Frontal cortex (tissue), 4 donors: ENCODE data around the gene EDEM2. TPM values are rescaled to one million over a fixed set of nuclear protein-coding genes. Genes with fewer than 3 reads are reported as not detected.
"Not testable (repeated sequence)": the region's sequence is repeated elsewhere in the genome, so short reads cannot be mapped to it uniquely, and the experiment has no call there.

Source experiments
- DNase-seq, 2 donors: peaks; one replicate each; pipeline ENCODE4 v3.0.0; 2012; ENCODE audit warnings: low spot score in 2 of 2
- FAIRE-seq: peaks from 2 replicates; lab custom pipeline; 2012; peaks lifted over from hg19 to GRCh38; lab: Jason Lieb, UNC
- small RNA-seq: library from RNA; depleted of rRNA; stranded (forward); fragments of <200 nt; gene quantifications from one replicate; pipeline ENCODE3, GENCODE V24; 2014
- total RNA-seq: library from RNA; depleted of rRNA; stranded (reverse); fragments of >200 nt; gene quantifications from one replicate; pipeline ENCODE4 v1.2.3, GENCODE V29; 2014
- donor health status: control.
- donor health status: control.
- donor health status: control.

EDEM2 gene
- total RNA-seq, 1 donor from 2014 or later = 11.0 TPM

- DNase-seq (peak; percentile 83 to 86), FAIRE-seq (no peak)
These were observed 54.4 kb downstream of the EDEM2 start, which contains the start of gene TRPC4AP for GRCh38 chr20:35092524-35093266. Gene TRPC4AP, minus strand, starts transcription at chr20:35092807. Its CDS starts 26 bp downstream, at chr20:35092781.

DNA sequence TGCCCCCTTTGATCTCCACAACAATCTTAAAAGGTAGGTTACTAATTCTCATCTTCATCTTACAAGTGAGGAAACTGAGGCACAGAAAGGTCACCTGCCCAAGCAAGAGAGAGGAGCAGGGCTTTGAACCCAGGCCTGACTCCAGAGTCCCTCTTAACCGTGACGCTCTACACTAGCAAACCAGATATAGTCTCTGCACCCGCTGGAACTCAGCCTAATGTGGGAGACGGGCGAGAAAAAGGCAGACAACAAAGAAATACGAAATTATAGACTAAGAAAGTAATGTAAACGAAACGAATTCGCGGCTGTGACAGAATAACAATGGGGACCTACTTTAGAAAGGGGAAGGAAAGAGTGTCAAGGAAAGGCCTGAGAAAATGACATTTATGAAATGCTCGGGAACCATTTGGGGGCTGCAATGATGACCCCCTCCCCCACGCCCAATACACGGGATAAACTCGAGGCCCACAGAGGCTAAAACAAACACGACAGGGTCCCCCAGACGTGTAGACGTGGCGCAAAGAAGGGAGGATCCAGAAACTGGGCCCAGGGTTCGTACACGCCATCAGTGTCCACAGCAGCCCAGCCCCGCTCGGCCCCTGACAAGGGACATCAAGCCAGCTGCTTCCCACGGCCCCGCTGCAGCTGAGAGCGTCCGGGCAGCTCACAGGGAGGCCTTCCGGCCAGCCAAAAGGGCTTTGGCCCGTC, 55.2 kb downstream of the EDEM2 start:
- DNase-seq = peak in 1 of 2 donors; percentile 17
- FAIRE-seq = no peak

DNA sequence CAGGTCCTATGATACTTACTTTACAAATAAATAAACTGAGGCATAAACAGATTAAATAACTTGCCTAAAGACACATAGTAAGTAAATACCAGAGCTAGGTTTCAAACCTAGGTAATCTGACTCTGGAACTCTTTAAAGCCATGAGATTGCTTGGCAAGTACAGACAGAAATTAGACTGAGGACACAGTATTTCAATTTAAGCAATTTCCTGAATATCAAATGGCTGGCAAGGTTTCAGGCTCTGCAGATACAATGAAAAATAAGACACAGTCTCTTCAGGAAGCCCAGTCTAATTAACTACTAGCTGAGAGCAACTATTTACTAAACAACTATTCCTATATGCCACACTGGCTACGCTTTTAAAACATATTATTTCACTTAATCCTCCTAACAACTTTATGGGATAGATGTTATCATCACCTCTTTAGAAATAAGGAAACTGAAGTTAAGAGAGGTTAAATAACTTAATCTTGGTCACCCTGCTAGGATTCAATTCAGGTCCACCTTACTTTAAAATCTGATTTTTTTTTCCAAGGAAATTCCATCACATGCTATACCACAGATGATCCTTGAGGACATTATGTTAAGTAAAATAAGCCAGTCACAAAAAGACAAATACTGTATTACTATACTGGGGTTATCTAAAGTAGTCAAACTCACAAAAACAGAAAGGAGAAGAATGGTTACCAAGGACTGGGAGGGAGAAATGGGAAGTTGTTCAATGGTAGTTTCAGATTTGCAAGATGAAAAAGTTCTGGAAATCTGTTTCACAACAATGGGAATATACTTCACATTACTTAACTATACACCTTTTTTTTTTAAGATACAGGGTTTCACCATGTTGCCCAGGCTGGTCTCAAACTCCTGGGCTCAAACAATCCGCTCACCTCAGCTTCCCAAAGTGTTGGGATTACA, 58.6 kb downstream of the EDEM2 start:
- DNase-seq = no peak
- no peak for FAIRE-seq

DNA sequence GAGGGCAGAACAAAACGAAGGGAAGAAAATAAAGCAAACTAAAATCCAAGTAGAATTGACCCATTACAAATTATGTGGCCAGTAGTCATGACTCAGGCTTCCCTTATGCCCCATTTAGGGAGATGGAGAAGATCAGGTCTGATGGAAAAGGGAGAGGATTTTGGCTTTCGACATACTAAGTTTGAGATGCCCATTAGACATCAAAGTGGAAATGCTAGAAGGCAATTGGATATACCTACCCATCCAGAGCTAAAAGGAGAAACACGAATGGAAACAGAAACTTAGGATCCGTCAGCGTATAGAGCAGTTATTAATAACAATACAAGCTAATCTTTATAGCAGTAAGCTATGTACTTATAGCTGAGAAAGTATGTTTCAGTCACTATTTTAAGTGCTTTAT, 59.3 kb downstream of the EDEM2 start:
- FAIRE-seq = no peak

DNA sequence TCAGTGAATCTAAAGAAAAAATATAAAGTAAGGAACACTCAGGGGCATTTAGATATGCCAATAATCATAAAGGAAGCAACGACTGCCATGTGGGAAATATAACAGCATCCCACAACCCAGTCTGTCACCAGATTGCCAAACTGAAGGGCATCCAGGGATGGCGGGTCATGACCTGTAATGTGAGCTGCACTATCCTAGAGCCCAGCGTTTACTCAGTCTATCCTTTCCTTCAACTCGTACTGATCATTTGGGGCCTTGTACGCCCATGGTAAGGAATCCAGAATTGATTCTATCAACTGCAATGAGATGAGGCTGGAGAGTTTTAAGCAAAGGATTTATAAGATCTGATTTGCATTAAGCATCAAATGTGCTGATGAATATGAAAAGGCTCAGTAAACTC, 59.8 kb downstream of the EDEM2 start:
- no peak for FAIRE-seq

More for the DNA sequence above, 59.3 kb downstream of the EDEM2 start:
- no peak for DNase-seq

DNA sequence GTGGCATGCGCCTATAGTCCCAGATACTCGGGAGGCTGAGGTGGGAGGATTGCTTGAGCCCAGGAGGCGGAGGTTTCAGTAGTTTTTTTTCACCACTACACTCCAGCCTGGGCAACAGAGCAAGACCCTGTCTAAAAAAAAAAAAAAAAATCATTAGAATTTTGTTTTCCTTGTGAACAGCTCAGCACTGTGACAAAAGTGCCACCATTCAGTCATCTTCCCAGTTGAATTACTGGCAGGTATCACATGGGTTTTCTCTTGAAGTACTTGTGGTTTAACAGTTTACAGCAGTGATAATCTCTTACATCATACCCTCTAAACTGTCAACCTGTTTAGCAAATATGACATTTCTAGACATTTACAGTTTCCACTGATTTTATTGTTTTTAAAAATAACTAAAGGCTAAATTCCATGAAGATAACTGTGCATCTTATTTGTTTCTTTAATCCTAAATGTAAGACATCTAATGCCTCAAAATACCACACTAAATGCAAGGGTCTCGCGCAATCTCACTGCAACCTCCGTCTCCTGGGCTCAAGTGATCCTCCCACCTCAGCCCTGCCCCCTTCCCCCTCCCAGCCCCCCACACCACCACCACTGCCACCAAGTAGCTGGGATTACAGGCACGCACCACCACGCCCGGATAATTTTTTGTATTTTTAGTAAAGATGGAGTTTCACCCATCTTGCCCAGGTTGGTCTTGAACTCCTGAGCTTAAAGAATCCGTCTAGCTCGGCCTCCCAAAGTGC, 61.5 kb downstream of the EDEM2 start:
- no peak for FAIRE-seq
- no peak for DNase-seq

More for the DNA sequence above, 59.8 kb downstream of the EDEM2 start:
- DNase-seq = no peak

DNA sequence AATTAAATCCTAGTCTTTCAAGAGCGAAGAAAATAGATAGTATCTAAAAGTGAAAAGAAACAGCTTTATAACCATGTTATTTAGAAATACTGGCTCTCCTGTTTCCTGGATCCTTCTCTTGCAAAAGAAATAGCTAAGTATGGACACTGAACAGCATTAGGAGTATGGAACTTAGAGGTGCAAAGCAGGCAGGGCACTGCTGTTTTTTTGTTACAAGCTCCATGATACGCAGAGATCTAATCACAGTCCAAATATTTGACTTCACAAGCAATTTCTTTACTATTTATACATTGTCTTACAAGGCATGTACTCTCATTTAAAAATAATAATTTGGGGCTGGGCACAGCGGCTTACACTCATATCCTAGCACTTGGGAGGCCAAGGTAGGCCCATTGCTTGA, 62.1 kb downstream of the EDEM2 start:
- DNase-seq = no peak
- no peak for FAIRE-seq

- DNase-seq, FAIRE-seq: not testable (repeated sequence)
These were observed 66.8 kb downstream of the EDEM2 start for GRCh38 chr20:35080348-35080642.

DNA sequence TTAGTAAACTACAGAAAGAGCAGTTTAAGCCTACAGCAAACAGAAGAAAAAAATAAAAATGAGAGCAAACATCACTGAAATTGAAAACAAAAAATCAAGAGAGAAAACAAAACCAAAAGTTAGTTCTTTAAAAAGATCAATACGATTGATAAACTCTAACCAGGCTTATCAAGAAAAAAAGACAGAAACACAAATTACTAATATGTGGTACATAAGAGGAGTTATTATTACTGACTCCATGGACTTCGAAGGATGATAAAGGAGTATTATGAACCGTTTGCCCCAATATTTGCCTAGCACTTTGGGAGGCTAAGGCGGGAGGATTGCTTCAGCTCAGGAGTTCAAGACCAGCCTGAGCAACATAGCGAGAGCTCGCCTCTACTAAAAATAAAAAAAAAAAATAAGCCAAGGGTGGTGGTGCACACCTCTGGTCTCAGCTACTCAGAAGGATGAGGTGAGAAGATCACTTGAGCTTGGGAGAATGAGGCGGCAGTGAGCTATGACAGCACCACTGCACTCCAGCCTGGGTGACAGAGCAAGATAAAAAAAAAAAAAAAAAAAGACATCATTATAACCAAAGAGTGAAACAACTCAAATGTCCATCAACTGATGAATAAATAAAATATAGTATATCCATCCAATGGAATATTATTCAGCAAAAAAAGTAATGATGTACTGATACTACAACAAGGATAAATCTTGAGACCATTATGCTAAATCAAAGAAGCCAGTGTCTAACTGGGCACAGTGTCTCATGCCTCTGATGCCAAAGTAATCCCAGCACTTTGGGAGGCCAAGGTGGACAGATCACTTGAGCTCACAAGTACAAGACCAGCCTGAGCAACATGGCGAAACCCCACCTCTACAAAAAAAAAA, 67.4 kb downstream of the EDEM2 start:
- DNase-seq (no peak), FAIRE-seq (no peak)

GRCh38 chr20:35077872-35078271, 69.3 kb downstream of the EDEM2 start:
- DNase-seq (no peak), FAIRE-seq (no peak)

- DNase-seq = no peak
- FAIRE-seq = no peak
These were observed 69.8 kb downstream of the EDEM2 start for GRCh38 chr20:35077341-35077740.

DNA sequence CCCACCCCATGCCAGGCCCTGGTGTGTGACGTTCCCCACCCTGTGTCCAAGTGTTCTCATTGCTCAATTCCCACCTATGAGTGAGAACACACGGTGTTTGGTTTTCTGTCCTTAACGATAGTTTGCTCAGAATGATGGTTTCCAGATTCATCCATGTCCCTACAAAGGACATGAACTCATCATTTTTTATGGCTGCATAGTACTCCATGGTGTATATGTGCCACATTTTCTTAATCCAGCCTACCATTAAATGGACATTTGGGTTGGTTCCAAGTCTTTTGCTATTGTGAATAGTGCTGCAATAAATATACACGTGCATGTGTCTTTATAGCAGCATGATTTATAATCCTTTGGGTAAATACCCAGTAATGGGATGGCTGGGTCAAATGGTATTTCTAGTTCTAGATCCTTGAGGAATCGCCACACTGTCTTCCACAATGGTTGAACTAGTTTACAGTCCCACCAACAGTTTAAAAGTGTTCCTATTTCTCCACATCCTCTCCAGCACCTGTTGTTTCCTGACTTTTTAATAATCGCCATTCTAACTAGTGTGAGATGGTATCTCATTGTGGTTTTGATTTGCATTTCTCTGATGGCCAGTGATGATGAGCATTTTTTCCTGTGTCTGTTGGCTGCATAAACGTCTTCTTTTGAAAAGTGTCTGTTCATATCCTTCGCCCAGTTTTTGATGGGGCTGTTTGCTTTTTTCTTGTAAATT, 75.5 kb downstream of the EDEM2 start:
- DNase-seq, FAIRE-seq: not testable (repeated sequence)

DNA sequence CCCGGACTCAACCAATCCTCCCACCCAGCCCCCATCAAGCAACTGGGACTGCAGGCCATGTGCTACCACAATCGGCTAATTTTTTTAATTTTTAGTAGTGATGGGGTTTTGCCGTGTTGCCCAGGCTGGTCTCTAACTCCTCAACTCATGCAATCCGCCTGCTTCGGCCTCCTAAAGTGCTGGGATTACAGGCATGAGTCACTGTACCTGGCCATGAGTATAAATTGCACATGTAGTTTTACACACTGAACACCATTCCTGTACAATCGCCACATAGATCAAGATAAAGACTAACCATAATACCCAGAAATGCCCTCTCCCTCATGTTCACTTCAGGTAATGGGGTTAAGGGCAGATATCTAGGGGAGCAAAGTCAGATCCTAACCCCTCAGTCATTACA, 80.9 kb downstream of the EDEM2 start:
- no peak for FAIRE-seq
- no peak for DNase-seq

Small RNA genes within 50 kb of the gene (small RNA-seq; reads per million reads assigned to genes)
- not detected for gene RF00275
- gene RNA5SP483 = not detected

Other genes starting within 250 kb of the EDEM2 start
- gene GSS, start 191.5 kb downstream of the EDEM2 start, total RNA-seq = 29.3 TPM
- gene MYH7B, start 191.5 kb downstream of the EDEM2 start, total RNA-seq = not detected
- gene TRPC4AP, start 54.5 kb downstream of the EDEM2 start, total RNA-seq = 52.2 TPM
- 4.9 TPM for gene PROCR, start 24.7 kb upstream of the EDEM2 start, total RNA-seq
- 102 TPM for gene MMP24, start 79.4 kb upstream of the EDEM2 start, total RNA-seq
- gene MMP24OS, start 130.8 kb upstream of the EDEM2 start, total RNA-seq = 3.3 TPM
- 71.7 TPM for gene EIF6, start 137.4 kb upstream of the EDEM2 start, total RNA-seq
- not detected for gene FAM83C, start 145.1 kb upstream of the EDEM2 start, total RNA-seq